ENCODE results near the gene TMEM258.

DNA sequence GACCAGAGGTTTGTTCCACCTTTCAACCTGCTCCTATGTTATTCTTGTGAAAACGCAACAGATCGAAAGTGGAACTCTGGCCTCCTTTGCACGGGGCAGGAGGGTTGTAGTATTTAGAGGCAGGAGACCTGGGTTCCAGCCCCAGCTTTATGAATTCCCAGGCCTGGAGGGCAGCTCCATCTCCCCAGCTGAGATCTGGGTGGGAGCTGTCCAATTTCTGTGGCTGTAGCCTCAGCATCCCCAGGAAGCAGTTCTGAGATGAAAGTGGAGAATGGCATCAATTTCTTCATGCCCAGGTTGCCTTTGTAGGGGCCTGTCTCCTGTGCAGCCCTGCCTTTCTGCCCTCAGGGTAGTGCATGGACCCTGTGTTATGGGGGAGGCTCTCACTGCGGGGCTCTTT lies 39.8 kb upstream of the TMEM258 start:
- TF ChIP-seq, protein P1, sequence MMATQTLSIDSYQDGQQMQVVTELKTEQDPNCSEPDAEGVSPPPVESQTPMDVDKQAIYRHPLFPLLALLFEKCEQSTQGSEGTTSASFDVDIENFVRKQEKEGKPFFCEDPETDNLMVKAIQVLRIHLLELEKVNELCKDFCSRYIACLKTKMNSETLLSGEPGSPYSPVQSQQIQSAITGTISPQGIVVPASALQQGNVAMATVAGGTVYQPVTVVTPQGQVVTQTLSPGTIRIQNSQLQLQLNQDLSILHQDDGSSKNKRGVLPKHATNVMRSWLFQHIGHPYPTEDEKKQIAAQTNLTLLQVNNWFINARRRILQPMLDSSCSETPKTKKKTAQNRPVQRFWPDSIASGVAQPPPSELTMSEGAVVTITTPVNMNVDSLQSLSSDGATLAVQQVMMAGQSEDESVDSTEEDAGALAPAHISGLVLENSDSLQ (IDR thresholded peaks at IDR 0.05): no peak
- TF ChIP-seq, protein P2, sequence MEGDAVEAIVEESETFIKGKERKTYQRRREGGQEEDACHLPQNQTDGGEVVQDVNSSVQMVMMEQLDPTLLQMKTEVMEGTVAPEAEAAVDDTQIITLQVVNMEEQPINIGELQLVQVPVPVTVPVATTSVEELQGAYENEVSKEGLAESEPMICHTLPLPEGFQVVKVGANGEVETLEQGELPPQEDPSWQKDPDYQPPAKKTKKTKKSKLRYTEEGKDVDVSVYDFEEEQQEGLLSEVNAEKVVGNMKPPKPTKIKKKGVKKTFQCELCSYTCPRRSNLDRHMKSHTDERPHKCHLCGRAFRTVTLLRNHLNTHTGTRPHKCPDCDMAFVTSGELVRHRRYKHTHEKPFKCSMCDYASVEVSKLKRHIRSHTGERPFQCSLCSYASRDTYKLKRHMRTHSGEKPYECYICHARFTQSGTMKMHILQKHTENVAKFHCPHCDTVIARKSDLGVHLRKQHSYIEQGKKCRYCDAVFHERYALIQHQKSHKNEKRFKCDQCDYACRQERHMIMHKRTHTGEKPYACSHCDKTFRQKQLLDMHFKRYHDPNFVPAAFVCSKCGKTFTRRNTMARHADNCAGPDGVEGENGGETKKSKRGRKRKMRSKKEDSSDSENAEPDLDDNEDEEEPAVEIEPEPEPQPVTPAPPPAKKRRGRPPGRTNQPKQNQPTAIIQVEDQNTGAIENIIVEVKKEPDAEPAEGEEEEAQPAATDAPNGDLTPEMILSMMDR (IDR thresholded peaks at IDR 0.05 in 2 of 3, conservative IDR thresholded peaks at IDR 0.05 in 1 of 3; ENCODE audit: control insufficient read depth in 2 of 3, extremely low read depth in 1 of 3, insufficient read depth in 1 of 3, low read depth in 3 of 3, low read length in 3 of 3): no peak
- no peak for TF ChIP-seq CREM (IDR thresholded peaks at IDR 0.05; ENCODE audit: low read depth)
- TF ChIP-seq, protein P3, sequence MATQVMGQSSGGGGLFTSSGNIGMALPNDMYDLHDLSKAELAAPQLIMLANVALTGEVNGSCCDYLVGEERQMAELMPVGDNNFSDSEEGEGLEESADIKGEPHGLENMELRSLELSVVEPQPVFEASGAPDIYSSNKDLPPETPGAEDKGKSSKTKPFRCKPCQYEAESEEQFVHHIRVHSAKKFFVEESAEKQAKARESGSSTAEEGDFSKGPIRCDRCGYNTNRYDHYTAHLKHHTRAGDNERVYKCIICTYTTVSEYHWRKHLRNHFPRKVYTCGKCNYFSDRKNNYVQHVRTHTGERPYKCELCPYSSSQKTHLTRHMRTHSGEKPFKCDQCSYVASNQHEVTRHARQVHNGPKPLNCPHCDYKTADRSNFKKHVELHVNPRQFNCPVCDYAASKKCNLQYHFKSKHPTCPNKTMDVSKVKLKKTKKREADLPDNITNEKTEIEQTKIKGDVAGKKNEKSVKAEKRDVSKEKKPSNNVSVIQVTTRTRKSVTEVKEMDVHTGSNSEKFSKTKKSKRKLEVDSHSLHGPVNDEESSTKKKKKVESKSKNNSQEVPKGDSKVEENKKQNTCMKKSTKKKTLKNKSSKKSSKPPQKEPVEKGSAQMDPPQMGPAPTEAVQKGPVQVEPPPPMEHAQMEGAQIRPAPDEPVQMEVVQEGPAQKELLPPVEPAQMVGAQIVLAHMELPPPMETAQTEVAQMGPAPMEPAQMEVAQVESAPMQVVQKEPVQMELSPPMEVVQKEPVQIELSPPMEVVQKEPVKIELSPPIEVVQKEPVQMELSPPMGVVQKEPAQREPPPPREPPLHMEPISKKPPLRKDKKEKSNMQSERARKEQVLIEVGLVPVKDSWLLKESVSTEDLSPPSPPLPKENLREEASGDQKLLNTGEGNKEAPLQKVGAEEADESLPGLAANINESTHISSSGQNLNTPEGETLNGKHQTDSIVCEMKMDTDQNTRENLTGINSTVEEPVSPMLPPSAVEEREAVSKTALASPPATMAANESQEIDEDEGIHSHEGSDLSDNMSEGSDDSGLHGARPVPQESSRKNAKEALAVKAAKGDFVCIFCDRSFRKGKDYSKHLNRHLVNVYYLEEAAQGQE (IDR thresholded peaks at IDR 0.05; ENCODE audit: low read depth, low read length): peak; percentile 59; the same call in 1 of the 2 replicates

Measured in GM12878 (cell line).